HCT116 (cell line): ENCODE data around the gene MT1X. TPM values are rescaled to one million over a fixed set of nuclear protein-coding genes. Genes with fewer than 3 reads are reported as not detected.
"Not testable (repeated sequence)": the region's sequence is repeated elsewhere in the genome, so short reads cannot be mapped to it uniquely, and the experiment has no call there.

Experiments
- ATAC-seq: fragments of 200-7000 bp; cut with Tn5 transposase; 2 replicates; pipeline ENCODE4 v1.9.1; 2020; ENCODE audit warnings: mild to moderate bottlenecking, moderate library complexity
- BruUV-seq: library from RNA; stranded (reverse); fragments of 400-500 nt; replicated peaks from 2 replicates; lab custom pipeline; 2021; lab: Mats Ljungman, UMichigan
- CTCF ChIA-PET: fragments of 300-600 bp; sonication (Branson Sonifier 250); formaldehyde crosslinking; loops from one replicate; lab custom pipeline; 2021; ENCODE audit warnings: antibody characterized with exemption; lab: Charles Lee
- POLR2A ChIA-PET: fragments of 300-600, 350-600 bp; sonication (Branson Sonifier 250); formaldehyde crosslinking; loops from one replicate; lab custom pipeline; 2021; ENCODE audit warnings: antibody characterized with exemption; lab: Charles Lee
- RAD21 ChIA-PET, 2 experiments: fragments of 300-600 bp; sonication (Branson Sonifier 250); formaldehyde crosslinking; loops; one replicate each; lab custom pipeline; 2023; ENCODE audit warnings: low total read pairs in 2 of 2; ENCODE audit not compliant: uncharacterized antibody in 2 of 2, unreplicated experiment in 2 of 2, low non-redundant PET in 1 of 2; lab: Charles Lee
- DNase-seq: peaks from one replicate; pipeline ENCODE4 v3.0.0-alpha.2; 2010; ENCODE audit warnings: low read depth, low spot score
- H2AFZ ChIP-seq: fragments of 200-600 bp; shearing (Covaris generic), sonication (generic); 2 replicates; pipeline ENCODE4 v1.6.1; 2017; ENCODE audit warnings: low read depth, mixed run types, mixed read lengths, antibody characterized with exemption, low read length; ENCODE audit not compliant: poor library complexity, severe bottlenecking
- H3K27ac ChIP-seq: 2 replicates; pipeline ENCODE4 v1.5.1; 2012; ENCODE audit warnings: low read depth, low read length
- H3K27me3 ChIP-seq: fragments of 200-600 bp; sonication (generic); 2 replicates; pipeline ENCODE4 v1.6.1; 2016; ENCODE audit warnings: mixed run types, low read length, mixed read lengths; ENCODE audit not compliant: insufficient read depth
- H3K36me3 ChIP-seq, 2 experiments: fragments of 200-500 bp in 1 of 2; fragments of 200-600 bp in 1 of 2; sonication (Bioruptor generic) in 1 of 2; sonication (generic) in 1 of 2; 2 replicates each; pipeline versions ENCODE4 v1.5.1 to v1.6.1; 2014 to 2016; ENCODE audit warnings: low read length in 2 of 2, inconsistent platforms in 1 of 2, mixed read lengths in 1 of 2, mixed run types in 1 of 2; ENCODE audit not compliant: insufficient read depth in 2 of 2, control insufficient read depth in 1 of 2
- H3K4me1 ChIP-seq, 2 experiments: fragments of 200-600 bp in 1 of 2; sonication (generic) in 1 of 2; 2 replicates each; pipeline versions ENCODE4 v1.5.1 to v1.6.1; 2012 to 2017; ENCODE audit warnings: low read length in 2 of 2, inconsistent platforms in 1 of 2, mild to moderate bottlenecking in 1 of 2, mixed read lengths in 1 of 2, mixed run types in 1 of 2, moderate library complexity in 1 of 2; ENCODE audit not compliant: insufficient read depth in 2 of 2, control insufficient read depth in 1 of 2
- H3K4me2 ChIP-seq: fragments of 200-600 bp; sonication (generic); 2 replicates; pipeline ENCODE4 v1.6.1; 2017; ENCODE audit warnings: mixed run types, low read length, mixed read lengths
- H3K4me3 ChIP-seq, 2 experiments: fragments of 200-600 bp in 1 of 2; sonication (generic) in 1 of 2; replicated peaks in 1 of 2; 2 replicates each; pipeline ENCODE4 v1.5.1; 2011 to 2016; ENCODE audit warnings: low read length in 2 of 2, control low read depth in 1 of 2, low read depth in 1 of 2, mild to moderate bottlenecking in 1 of 2, mixed read lengths in 1 of 2, mixed run types in 1 of 2
- H3K79me2 ChIP-seq: fragments of 200-600 bp; sonication (generic); 2 replicates; pipeline ENCODE4 v1.6.1; 2017; ENCODE audit warnings: mild to moderate bottlenecking, mixed run types, low read length, moderate library complexity, mixed read lengths; ENCODE audit not compliant: insufficient read depth
- H3K9ac ChIP-seq: fragments of 200-600 bp; sonication (generic); 2 replicates; pipeline ENCODE4 v1.6.1; 2016; ENCODE audit warnings: low read length, mixed read lengths
- H3K9me2 ChIP-seq: fragments of 200-600 bp; sonication (generic), shearing (Covaris generic); 2 replicates; pipeline ENCODE4 v1.6.1; 2017; ENCODE audit warnings: mixed run types, mild to moderate bottlenecking, moderate library complexity; ENCODE audit not compliant: insufficient read depth
- H3K9me3 ChIP-seq, 2 experiments: fragments of 200-500 bp in 1 of 2; fragments of 200-600 bp in 1 of 2; sonication (Bioruptor generic) in 1 of 2; sonication (generic) in 1 of 2; 2 replicates each; pipeline ENCODE4 v1.6.1; 2014 to 2017; ENCODE audit warnings: low read length in 2 of 2, mixed read lengths in 2 of 2, inconsistent platforms in 1 of 2, low read depth in 1 of 2, mild to moderate bottlenecking in 1 of 2, mixed run types in 1 of 2, moderate library complexity in 1 of 2; ENCODE audit not compliant: control insufficient read depth in 1 of 2, insufficient read depth in 1 of 2
- H4K20me1 ChIP-seq: fragments of 200-600 bp; sonication (generic), shearing (Covaris generic); 2 replicates; pipeline ENCODE4 v1.6.1; 2017; ENCODE audit warnings: mixed run types, mild to moderate bottlenecking, moderate library complexity; ENCODE audit not compliant: insufficient read depth
- ATF3 ChIP-seq: IDR thresholded peaks from 2 replicates; pipeline ENCODE4 v1.6.1; 2012
- CTCF ChIP-seq, 3 experiments: fragments of 200-600 bp in 1 of 3; sonication (generic) in 1 of 3; IDR thresholded peaks in 2 of 3; conservative IDR thresholded peaks in 1 of 3; 2 replicates each; pipeline ENCODE4 v1.5.1; 2012 to 2017; ENCODE audit warnings: low read depth in 2 of 3, low read length in 2 of 3, antibody characterized with exemption in 1 of 3, borderline replicate concordance in 1 of 3, control low read depth in 1 of 3, mild to moderate bottlenecking in 1 of 3, mixed read lengths in 1 of 3, mixed run types in 1 of 3, moderate library complexity in 1 of 3; ENCODE audit not compliant: insufficient read depth in 1 of 3
- ELF1 ChIP-seq: IDR thresholded peaks from 2 replicates; pipeline ENCODE4 v1.6.1; 2012; ENCODE audit warnings: low read depth, borderline replicate concordance
- EZH2 ChIP-seq: fragments of 200-600 bp; sonication (generic); IDR thresholded peaks from 2 replicates; pipeline ENCODE4 v1.6.1; 2017; ENCODE audit warnings: antibody characterized with exemption, mixed run types
- JUND ChIP-seq: IDR thresholded peaks from 2 replicates; pipeline ENCODE4 v1.6.1; 2012
- RAD21 ChIP-seq: IDR thresholded peaks from 2 replicates; pipeline ENCODE4 v1.6.1; 2012; ENCODE audit warnings: low read depth, mild to moderate bottlenecking
- SIN3A ChIP-seq: IDR thresholded peaks from 2 replicates; pipeline ENCODE4 v1.6.1; 2012; ENCODE audit warnings: low read depth
- SP1 ChIP-seq: IDR thresholded peaks from 2 replicates; pipeline ENCODE4 v1.6.1; 2012; ENCODE audit warnings: low read depth
- SRF ChIP-seq: IDR thresholded peaks from 2 replicates; pipeline ENCODE4 v1.6.1; 2012; ENCODE audit warnings: low read depth
- YY1 ChIP-seq: IDR thresholded peaks from 2 replicates; pipeline ENCODE4 v1.6.1; 2011; ENCODE audit warnings: low read length, low read depth, moderate library complexity, mild to moderate bottlenecking; ENCODE audit not compliant: insufficient replicate concordance; ENCODE audit errors: extremely low read depth
- intact Hi-C: fragments of 100-400 bp; cut with micrococcal nuclease; formaldehyde crosslinking; loops from 2 replicates; pipeline ENCODE4 v1.10.0; 2022
- total RNA-seq: library from RNA; stranded (reverse); gene quantifications from one replicate; pipeline ENCODE4 v1.2.1, GENCODE V29; 2021; ENCODE audit not compliant: unreplicated experiment

The MT1X gene
- total RNA-seq, 1 experiment from 2014 or later, result 50.2 TPM

- H3K9me2 ChIP-seq, POLR2A ChIA-PET, CTCF ChIA-PET, H3K4me2 ChIP-seq, H4K20me1 ChIP-seq, ATAC-seq, BruUV-seq, intact Hi-C loops, H3K4me1 ChIP-seq, RAD21 ChIA-PET, DNase-seq, H3K27me3 ChIP-seq, H2AFZ ChIP-seq, H3K27ac ChIP-seq, H3K9ac ChIP-seq, H3K4me3 ChIP-seq, H3K36me3 ChIP-seq, H3K9me3 ChIP-seq, H3K79me2 ChIP-seq: not testable (repeated sequence)
These were observed 16.7 kb upstream of the MT1X start for GRCh38 chr16:56665286-56666261.

- no peaks in the 10 kb centered on the region for H3K36me3 ChIP-seq
- no peak within 1 kb of the TSS for H3K4me2 ChIP-seq
- no peaks in the 10 kb centered on the region for H3K79me2 ChIP-seq
- intact Hi-C loops, result no loop called here
- no TSS peak for BruUV-seq
- no peak for ATAC-seq
- no peak for DNase-seq
- no peak for TF ChIP-seq SIN3A
- no peak for TF ChIP-seq SRF
- TF ChIP-seq SP1, result no peak
- TF ChIP-seq JUND, result no peak
- TF ChIP-seq ATF3, result no peak
- no peak for TF ChIP-seq CTCF (IDR thresholded peaks at IDR 0.05 in 2 of 3, conservative IDR thresholded peaks at IDR 0.05 in 1 of 3; ENCODE audit: borderline replicate concordance in 1 of 3, insufficient read depth in 1 of 3, low read depth in 2 of 3, low read length in 2 of 3)
- no peak for TF ChIP-seq RAD21
- no peak for TF ChIP-seq YY1
- TF ChIP-seq EZH2, result no peak
- no peak for TF ChIP-seq ELF1
- H3K4me3 ChIP-seq, result no peak within 1 kb of the TSS
- H3K4me1 ChIP-seq, result no peaks in the 10 kb centered on the region
- no peaks in the 10 kb centered on the region for H3K9me3 ChIP-seq
- H3K9me2 ChIP-seq, result no peaks in the 10 kb centered on the region
- no peak within 1 kb of the TSS for H3K27ac ChIP-seq
- no peaks in the 10 kb centered on the region for H4K20me1 ChIP-seq
- ChIA-PET POLR2A (no interaction called here), CTCF (no interaction called here), RAD21 (no interaction called here)
- H3K27me3 ChIP-seq, result no peaks in the 10 kb centered on the region
- H2AFZ ChIP-seq, result no peak within 1 kb of the TSS
- H3K9ac ChIP-seq, result no peak within 1 kb of the TSS
These were observed 14.4 kb upstream of the MT1X start, which contains the start of gene MT1G for GRCh38 chr16:56667581-56668571. Gene MT1G (minus strand): TSS chr16:56668065. CDS start chr16:56667993, 72 bp downstream.
